Tibial nerve (tissue), 4 donors: ENCODE results near the gene SCYGR2. TPM values are rescaled to one million over a fixed set of nuclear protein-coding genes. Genes with fewer than 3 reads are reported as not detected.

Source experiments
- DNase-seq, 2 donors: peaks; one replicate each; pipeline ENCODE4 v3.0.0-alpha.2; 2019; ENCODE audit warnings: low spot score in 2 of 2
- H3K27ac ChIP-seq, 4 donors: fragments of 200-600 bp; sonication (generic) in 3 of 4; one replicate each; pipeline ENCODE4 v1.5.1; 2017 to 2019; ENCODE audit warnings: mild to moderate bottlenecking in 1 of 4
- H3K27me3 ChIP-seq, 2 donors: fragments of 200-600 bp; sonication (generic) in 1 of 2; one replicate each; pipeline versions ENCODE4 v1.5.1 to v1.6.0; 2017 to 2019
- H3K36me3 ChIP-seq, 3 donors: fragments of 200-600 bp; sonication (generic); one replicate each; pipeline ENCODE4 v1.5.1; 2018 to 2019
- H3K4me1 ChIP-seq, 4 donors: fragments of 200-600 bp; sonication (generic) in 3 of 4; one replicate each; pipeline ENCODE4 v1.5.1; 2017 to 2019
- H3K4me3 ChIP-seq, 4 donors: fragments of 200-600 bp; sonication (generic) in 3 of 4; one replicate each; pipeline ENCODE4 v1.5.1; 2017 to 2019; ENCODE audit warnings: mild to moderate bottlenecking in 1 of 4, moderate library complexity in 1 of 4
- H3K9me3 ChIP-seq, 4 donors: fragments of 200-600 bp; sonication (generic) in 3 of 4; one replicate each; pipeline ENCODE4 v1.5.1; 2017 to 2019
- CTCF ChIP-seq, 5 experiments: fragments of 200-600 bp in 3 of 5; fragments of 450-650 bp in 2 of 5; sonication (generic) in 3 of 5; IDR thresholded peaks; one replicate each; pipeline ENCODE4 v1.5.1; 2016 to 2019; ENCODE audit warnings: antibody characterized with exemption in 5 of 5, mild to moderate bottlenecking in 3 of 5, moderate library complexity in 2 of 5
- EP300 ChIP-seq, 2 donors: sonication (generic); formaldehyde crosslinking; IDR thresholded peaks; one replicate each; pipeline ENCODE4 v1.6.1; 2017; ENCODE audit warnings: antibody characterized with exemption in 2 of 2, mild to moderate bottlenecking in 1 of 2
- POLR2A ChIP-seq, 2 donors: fragments of 450-650 bp; IDR thresholded peaks; one replicate each; pipeline ENCODE4 v1.6.1; 2017; ENCODE audit warnings: antibody characterized with exemption in 2 of 2, mild to moderate bottlenecking in 2 of 2, moderate library complexity in 2 of 2
- WGBS, 2 donors: methylation state at CpG; one replicate each; pipeline ENCODE4 v1.1.5; 2018; 5-methylcytosine and 5-hydroxymethylcytosine counted together
- total RNA-seq, 4 donors: library from RNA; depleted of rRNA; stranded (reverse); fragments of >200 nt; gene quantifications; one replicate each; pipeline ENCODE4 v1.1.0, GENCODE V29; 2016

SCYGR2 gene
- total RNA-seq, 4 donors from 2014 or later = not detected

- Histone ChIP-seq H3K27me3 (no peaks in the 10 kb centered on the region), H3K36me3 (no peaks in the 10 kb centered on the region)
These were observed 18.9 kb downstream of the SCYGR2 start, which contains the start of gene SCYGR4 for GRCh38 chr2:227617316-227618230. SCYGR4 (plus strand) TSS chr2:227617498; CDS start chr2:227617498, 0 bp downstream.

GRCh38 chr2:227623226-227623625 lies 24.5 kb downstream of the SCYGR2 start:
- Histone ChIP-seq H3K9me3 (peaks cover 0 to 3% (median 0%) of the 10 kb centered on the region in 4 donors), H3K27ac (no peak overlapping the region), H3K4me3 (no peak overlapping the region), H3K27me3 (no peaks in the 10 kb centered on the region), H3K4me1 (no peaks in the 10 kb centered on the region), H3K36me3 (no peaks in the 10 kb centered on the region)
- no peak for TF ChIP-seq CTCF (IDR thresholded peaks at IDR 0.05)
- no peak for TF ChIP-seq POLR2A (IDR thresholded peaks at IDR 0.05)
- no peak for TF ChIP-seq EP300 (IDR thresholded peaks at IDR 0.05)
- no peak for DNase-seq

More at GRCh38 chr2:227617316-227618230, 18.9 kb downstream of the SCYGR2 start, which contains the start of gene SCYGR4:
- peaks cover 0 to 13% (median 0%) of the 10 kb centered on the region in 4 donors for H3K4me1 ChIP-seq
- WGBS, 2 donors = 66 to 70% methylated on average over 16 to 18 of the region's 20 CpGs
- no peak within 1 kb of the TSS for H3K4me3 ChIP-seq
- H3K9me3 ChIP-seq = peaks cover 0 to under 1% (median 0%) of the 10 kb centered on the region in 4 donors
- no peak for DNase-seq
- TF ChIP-seq EP300 (IDR thresholded peaks at IDR 0.05) (no peak), POLR2A (IDR thresholded peaks at IDR 0.05) (no peak), CTCF (IDR thresholded peaks at IDR 0.05) (no peak)
- no peak within 1 kb of the TSS for H3K27ac ChIP-seq

- no peak for DNase-seq
- 61 to 67% methylated on average over 2 of the region's 2 CpGs for WGBS, 2 donors
These were observed 26.7 kb downstream of the SCYGR2 start for GRCh38 chr2:227625420-227625819.

GRCh38 chr2:227626580-227627151 lies 28.0 kb downstream of the SCYGR2 start:
- TF ChIP-seq CTCF (IDR thresholded peaks at IDR 0.05) = no peak
- no peak for TF ChIP-seq EP300 (IDR thresholded peaks at IDR 0.05)
- TF ChIP-seq POLR2A (IDR thresholded peaks at IDR 0.05) = no peak
- Histone ChIP-seq H3K4me3 (no peak overlapping the region), H3K9me3 (peaks cover 0 to 3% (median 0%) of the 10 kb centered on the region in 4 donors), H3K27me3 (no peaks in the 10 kb centered on the region), H3K4me1 (no peaks in the 10 kb centered on the region), H3K27ac (no peak overlapping the region), H3K36me3 (no peaks in the 10 kb centered on the region)
- no peak for DNase-seq
- 95% methylated on average over 10 of the region's 10 CpGs for WGBS, 2 donors

More at GRCh38 chr2:227625420-227625819, 26.7 kb downstream of the SCYGR2 start:
- peaks cover 0 to 3% (median 0%) of the 10 kb centered on the region in 4 donors for H3K9me3 ChIP-seq
- H3K4me1 ChIP-seq = no peaks in the 10 kb centered on the region
- no peak overlapping the region for H3K4me3 ChIP-seq
- H3K27me3 ChIP-seq = no peaks in the 10 kb centered on the region
- H3K27ac ChIP-seq = no peak overlapping the region
- TF ChIP-seq POLR2A (IDR thresholded peaks at IDR 0.05) = no peak
- TF ChIP-seq EP300 (IDR thresholded peaks at IDR 0.05) = no peak
- no peak for TF ChIP-seq CTCF (IDR thresholded peaks at IDR 0.05)
- no peaks in the 10 kb centered on the region for H3K36me3 ChIP-seq

- DNase-seq = no peak
- Histone ChIP-seq H3K27ac (no peak overlapping the region), H3K4me1 (no peaks in the 10 kb centered on the region), H3K27me3 (no peaks in the 10 kb centered on the region), H3K4me3 (no peak overlapping the region), H3K36me3 (no peaks in the 10 kb centered on the region), H3K9me3 (peaks cover 0 to 1% (median 0%) of the 10 kb centered on the region in 4 donors)
- 88 to 91% methylated on average over 3 of the region's 3 CpGs for WGBS, 2 donors
- no peak for TF ChIP-seq EP300 (IDR thresholded peaks at IDR 0.05)
- no peak for TF ChIP-seq CTCF (IDR thresholded peaks at IDR 0.05)
- TF ChIP-seq POLR2A (IDR thresholded peaks at IDR 0.05) = no peak
These were observed 29.1 kb downstream of the SCYGR2 start for GRCh38 chr2:227627769-227628168.
